GM12872 (cell line): ENCODE data around the gene SALL3.

Experiments used
- TF ChIP-seq, protein P1 (sequence below): IDR thresholded peaks from 3 replicates; pipeline ENCODE4 v1.5.1; 2011; ENCODE audit warnings: low read depth, mild to moderate bottlenecking, low read length, moderate library complexity; ENCODE audit not compliant: insufficient read depth

The SALL3 gene

DNA sequence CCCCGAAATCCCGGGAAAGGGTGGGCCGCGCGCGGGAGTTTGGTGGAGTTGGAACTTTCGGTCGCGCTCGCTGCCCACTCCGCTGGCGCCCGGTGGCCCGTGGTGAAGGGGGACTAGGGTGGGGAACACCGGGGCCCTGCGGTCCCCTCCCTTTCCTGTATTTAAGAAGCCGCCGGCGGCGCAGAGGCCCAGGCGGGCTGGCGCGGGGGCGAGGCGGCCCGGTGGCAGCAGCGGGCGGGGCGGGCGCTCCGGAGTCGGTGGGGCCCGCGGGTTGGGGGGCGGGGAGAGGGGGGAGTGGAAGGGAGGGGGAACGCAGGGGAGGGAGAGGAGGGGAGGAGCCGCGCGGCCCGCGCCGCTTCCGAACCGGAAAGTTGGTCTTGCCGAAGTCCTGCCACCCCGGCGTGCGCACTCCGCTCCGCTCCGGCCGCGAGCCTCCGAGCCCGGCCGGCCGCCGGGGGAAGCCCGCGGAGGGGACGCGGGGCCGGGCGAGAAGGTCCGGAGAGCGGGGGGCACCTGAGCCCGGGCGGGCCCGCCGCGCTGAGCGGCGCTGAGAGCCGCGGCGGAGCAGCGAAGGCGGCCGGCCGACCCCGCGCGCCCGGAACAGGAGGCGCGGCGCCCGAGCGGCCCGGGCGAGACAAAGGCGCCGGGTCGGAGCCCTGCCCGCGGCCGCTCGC lies 425 bp upstream of the SALL3 start:
- TF ChIP-seq, protein P1, sequence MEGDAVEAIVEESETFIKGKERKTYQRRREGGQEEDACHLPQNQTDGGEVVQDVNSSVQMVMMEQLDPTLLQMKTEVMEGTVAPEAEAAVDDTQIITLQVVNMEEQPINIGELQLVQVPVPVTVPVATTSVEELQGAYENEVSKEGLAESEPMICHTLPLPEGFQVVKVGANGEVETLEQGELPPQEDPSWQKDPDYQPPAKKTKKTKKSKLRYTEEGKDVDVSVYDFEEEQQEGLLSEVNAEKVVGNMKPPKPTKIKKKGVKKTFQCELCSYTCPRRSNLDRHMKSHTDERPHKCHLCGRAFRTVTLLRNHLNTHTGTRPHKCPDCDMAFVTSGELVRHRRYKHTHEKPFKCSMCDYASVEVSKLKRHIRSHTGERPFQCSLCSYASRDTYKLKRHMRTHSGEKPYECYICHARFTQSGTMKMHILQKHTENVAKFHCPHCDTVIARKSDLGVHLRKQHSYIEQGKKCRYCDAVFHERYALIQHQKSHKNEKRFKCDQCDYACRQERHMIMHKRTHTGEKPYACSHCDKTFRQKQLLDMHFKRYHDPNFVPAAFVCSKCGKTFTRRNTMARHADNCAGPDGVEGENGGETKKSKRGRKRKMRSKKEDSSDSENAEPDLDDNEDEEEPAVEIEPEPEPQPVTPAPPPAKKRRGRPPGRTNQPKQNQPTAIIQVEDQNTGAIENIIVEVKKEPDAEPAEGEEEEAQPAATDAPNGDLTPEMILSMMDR, result no peak

DNA sequence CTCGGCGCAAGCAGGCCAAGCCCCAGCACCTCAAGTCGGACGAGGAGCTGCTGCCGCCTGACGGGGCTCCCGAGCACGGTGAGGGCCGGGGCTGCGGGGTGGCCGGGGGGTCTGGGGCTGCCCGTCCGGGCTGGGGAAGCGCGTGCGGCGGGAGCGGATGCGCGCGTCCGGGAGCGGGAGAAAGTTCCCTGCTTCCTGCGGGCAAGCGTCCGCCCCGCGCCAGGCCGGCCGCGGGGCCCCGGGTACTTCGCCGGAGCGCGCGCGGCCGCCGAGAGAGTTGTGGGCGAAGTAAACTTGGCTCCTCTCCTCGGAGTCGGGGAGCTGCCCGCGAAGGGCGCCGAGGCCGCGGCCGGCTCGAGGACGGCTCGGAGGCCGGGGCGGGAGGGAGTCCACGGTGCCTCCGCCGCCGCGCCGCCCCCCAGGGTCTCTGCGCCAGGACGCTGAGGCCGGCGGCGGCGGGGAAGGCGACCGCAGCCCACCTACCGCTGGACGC lies 707 bp downstream of the SALL3 start:
- TF ChIP-seq, protein P1, result no peak

DNA sequence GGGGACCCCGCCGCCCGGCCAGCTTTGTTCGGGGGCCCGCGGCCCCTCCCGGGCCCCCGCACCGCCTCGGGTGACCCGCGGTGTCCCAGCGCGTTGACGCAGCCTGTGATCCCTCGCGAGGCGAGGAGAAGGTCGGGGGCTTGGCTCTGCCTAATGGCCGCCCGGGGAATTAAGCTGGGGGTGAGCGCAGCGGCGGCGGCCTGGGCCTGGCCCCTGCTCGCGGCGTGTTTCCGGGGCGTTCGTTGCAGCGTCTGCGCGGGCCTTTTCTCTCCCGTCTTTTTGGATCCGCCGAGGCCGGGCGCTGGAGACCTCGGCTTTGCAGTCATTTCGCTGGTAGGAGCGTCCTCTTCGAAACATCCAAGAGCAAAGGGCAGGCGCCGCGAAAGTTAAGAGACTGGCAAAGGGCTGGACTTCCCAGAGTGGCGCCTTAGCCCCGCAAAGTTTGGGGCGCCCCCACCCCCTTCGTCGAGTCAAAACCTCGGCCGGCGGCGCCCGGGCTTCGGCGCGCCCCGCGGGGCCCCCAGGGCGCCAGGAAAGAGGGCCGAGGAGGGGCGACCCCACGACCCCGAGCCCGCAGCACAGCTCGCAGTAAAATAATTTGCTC lies 1.3 kb downstream of the SALL3 start:
- TF ChIP-seq, protein P1, result no peak

DNA sequence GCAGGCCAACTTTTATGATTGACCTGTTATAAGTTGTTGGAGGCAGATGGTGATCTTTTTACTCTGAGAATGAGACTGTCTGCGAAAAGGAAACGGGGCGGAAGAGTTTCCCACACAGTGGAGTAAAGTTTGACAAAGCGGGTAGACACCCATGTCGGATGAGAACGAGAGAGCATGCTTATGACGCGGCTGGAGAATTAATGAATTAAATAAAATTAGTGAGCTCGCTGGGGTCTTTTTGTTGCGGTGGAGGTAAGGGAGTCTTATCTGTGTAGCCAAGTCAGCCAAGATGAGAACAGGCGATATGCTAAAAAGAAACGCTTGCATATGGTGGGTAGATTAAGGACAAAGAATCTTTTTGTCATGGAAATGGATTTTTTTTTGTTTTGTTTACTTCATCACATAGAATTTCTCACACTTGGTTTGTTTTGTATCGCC lies 1.8 kb downstream of the SALL3 start:
- TF ChIP-seq, protein P1, result no peak

DNA sequence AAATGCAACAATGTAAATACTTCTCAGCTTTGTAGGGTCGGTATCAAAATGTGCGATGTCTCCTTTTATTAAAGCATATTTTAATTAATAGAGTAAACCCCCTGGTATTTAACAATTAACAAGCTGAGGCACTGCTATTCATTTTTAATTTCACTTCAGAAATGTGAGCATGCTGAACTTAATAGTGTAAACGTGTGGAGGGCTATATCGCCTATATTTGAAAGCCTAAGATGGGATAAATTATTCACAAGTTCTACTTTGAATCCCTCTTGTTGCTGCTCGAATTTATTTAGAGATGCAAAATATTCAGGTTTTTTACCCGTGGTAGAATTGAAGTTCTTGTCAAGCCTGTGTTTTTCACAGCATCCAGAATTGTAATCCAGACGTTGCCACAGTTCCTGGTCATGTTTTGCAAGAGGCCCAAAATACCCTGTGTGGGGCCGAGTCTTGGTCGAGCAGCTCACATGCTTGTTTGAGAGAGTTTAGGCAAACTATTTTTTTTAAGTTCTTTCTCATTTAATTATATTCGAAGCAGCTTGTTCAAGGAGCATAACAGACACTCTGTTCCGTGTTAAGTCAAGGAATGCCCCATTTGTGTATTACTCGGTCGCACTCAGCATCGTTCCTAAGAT lies 2.5 kb downstream of the SALL3 start:
- TF ChIP-seq, protein P1, result no peak

DNA sequence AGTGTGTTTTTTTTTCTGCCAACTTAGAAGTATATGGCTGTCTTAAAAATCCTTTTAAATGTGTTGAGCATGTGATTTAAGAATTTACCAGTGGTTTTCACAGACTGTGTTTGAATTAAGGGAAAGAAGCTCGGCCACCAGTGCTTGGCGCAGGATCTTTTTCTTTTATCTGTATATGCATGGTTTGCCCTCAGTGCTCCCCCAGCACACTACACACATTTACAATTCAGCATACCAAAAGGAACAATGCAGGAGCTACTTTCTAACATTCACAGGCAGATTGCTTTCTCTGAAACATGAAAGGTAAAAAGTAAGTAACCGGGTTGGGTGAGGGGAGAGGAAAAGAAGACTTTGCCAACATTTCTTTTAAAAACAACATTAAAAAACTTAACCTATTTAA lies 3.9 kb downstream of the SALL3 start:
- TF ChIP-seq, protein P1, result no peak

DNA sequence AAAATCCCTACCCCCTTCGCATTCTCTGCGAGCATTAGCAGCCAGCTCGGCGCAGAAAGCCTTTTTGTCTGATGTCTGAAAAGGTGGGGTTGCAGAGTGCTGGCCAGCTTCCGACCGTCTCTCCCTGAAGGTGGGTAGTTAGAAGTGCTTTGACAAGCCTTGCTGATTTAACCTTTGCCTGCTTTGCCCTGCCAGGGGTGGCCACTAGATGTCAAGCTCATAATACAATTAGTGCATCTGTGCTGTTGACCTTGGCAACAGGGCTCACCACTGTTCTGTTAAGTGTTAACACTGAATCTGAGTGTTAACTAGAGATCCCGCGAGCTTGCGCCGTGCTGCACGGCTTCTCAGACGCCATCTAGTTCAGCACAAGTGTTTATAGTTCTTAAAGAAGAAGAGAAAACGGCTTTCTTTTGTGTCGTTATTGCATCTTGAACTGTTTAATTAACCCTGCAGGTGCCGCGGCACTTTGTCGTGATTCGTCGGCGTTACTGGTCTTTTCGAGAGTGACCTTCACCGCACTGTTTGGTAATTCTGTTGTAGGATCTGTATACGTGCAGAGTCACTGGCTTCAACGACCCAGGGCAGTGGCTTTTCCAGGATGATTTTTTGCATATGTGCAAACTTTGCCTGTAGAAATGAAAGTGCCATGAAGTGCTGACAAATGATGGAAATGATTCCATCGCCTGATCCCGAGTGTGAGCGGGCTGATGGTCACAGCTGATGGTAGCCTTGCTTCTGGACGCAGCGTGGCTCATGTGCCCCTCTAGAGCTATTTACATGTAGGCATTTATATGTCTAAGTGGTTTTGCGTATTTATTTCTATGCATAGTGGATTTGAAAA lies 5.5 kb downstream of the SALL3 start:
- TF ChIP-seq, protein P1, result 0 out of 3 replicates have a peak, but pooled peaks have one; percentile 24
